Heart right ventricle (tissue), 16 donors: ENCODE results near the gene IL6. TPM values are rescaled to one million over a fixed set of nuclear protein-coding genes. Genes with fewer than 3 reads are reported as not detected.

ENCODE experiments used
- ATAC-seq, 8 donors: fragments of 200-7000 bp; cut with Tn5 transposase; one replicate each; pipeline ENCODE4 v1.9.1; 2020; ENCODE audit warnings: mild to moderate bottlenecking in 8 of 8, moderate library complexity in 8 of 8, moderate number of reproducible peaks in 1 of 8
- DNase-seq, 2 donors: peaks; one replicate each; pipeline ENCODE4 v3.0.0-alpha.2; 2020
- H3K27ac ChIP-seq, 10 donors: fragments of 200-600 bp; sonication (generic) in 2 of 10; one replicate each; pipeline versions ENCODE4 v1.5.0 to v1.8.0; 2020 to 2022; ENCODE audit warnings: mild to moderate bottlenecking in 3 of 10
- H3K27me3 ChIP-seq, 7 donors: fragments of 200-600 bp; one replicate each; pipeline ENCODE4 v1.8.0; 2021 to 2022; ENCODE audit warnings: mild to moderate bottlenecking in 2 of 7
- H3K36me3 ChIP-seq, 9 donors: fragments of 200-600 bp; sonication (generic) in 1 of 9; one replicate each; pipeline versions ENCODE4 v1.5.0 to v1.8.0; 2020 to 2022; ENCODE audit warnings: mild to moderate bottlenecking in 2 of 9
- H3K4me1 ChIP-seq, 9 donors: fragments of 200-600 bp; sonication (generic) in 1 of 9; one replicate each; pipeline versions ENCODE4 v1.5.0 to v1.8.0; 2020 to 2022; ENCODE audit warnings: mild to moderate bottlenecking in 4 of 9
- H3K4me3 ChIP-seq, 10 donors: fragments of 200-600 bp; sonication (generic) in 2 of 10; one replicate each; pipeline versions ENCODE4 v1.5.0 to v1.8.0; 2020 to 2022; ENCODE audit warnings: mild to moderate bottlenecking in 7 of 10, moderate library complexity in 2 of 10
- H3K9me3 ChIP-seq, 11 donors: fragments of 200-600 bp in 10 of 11; sonication (generic) in 2 of 11; one replicate each; pipeline versions ENCODE4 v1.5.0 to v1.8.0; 2013 to 2022; ENCODE audit warnings: mild to moderate bottlenecking in 2 of 11, control low read depth in 1 of 11, moderate library complexity in 1 of 11
- WGBS, 2 donors: extraction: QIAGEN DNeasy Blood & Tissue Kit; methylation state at CpG; one replicate each; pipeline ENCODE4 v1.1.7; 2013; ENCODE audit warnings: inconsistent platforms in 1 of 2; 5-methylcytosine and 5-hydroxymethylcytosine counted together
- intact Hi-C, 10 donors: fragments of 100-400 bp; cut with DNase I; formaldehyde crosslinking; loops; one replicate each; pipeline versions ENCODE4 v1.11.1 to v1.14.2; 2022
- polyA plus RNA-seq, 2 donors: library from polyadenylated mRNA; stranded (reverse); fragments of 200-250 nt; gene quantifications; one replicate each; pipeline ENCODE4 v1.2.3, GENCODE V29; 2013
- total RNA-seq, 10 donors: library from RNA; stranded (reverse); fragmentation: NEBNext Ultra II Directional in 3 of 10; extraction: Animal tissue kit (Norgen Biotek cat#: 25700) in 3 of 10; gene quantifications; one replicate each; pipeline versions ENCODE4 v1.2.1 to v1.2.4, GENCODE V29; 2021 to 2023
- TF ChIP-seq, protein P1 (sequence below), 9 donors: fragments of 200-600 bp; sonication (generic) in 2 of 9; IDR thresholded peaks; one replicate each; pipeline versions ENCODE4 v1.5.0 to v1.8.0; 2021 to 2022; ENCODE audit warnings: antibody characterized with exemption in 9 of 9, mild to moderate bottlenecking in 5 of 9, moderate library complexity in 1 of 9
- donor health status: Arrhythmogenic right ventricular cardiomyopathy.
- donor health status: ischemic (EF 13 %, LVEDD 7.1; RV severe dilation, severe dysfunction).
- donor health status: healthy with polysubstance abuse.
- donor health status: DM: no; HTN: yes; CAD: no.
- donor health status: DM: no; HTN: no; CAD: no.
- donor health status: ischemic (EF 25% LVEDD 6.9; RV normal size, moderate dysfunction).
- donor health status: ischemic (EF 25% LVEDD 5.7; RV mildly dilated, moderate dysfunction).
- donor health status: healthy.
- donor health status: DM: yes; HTN: yes; CAD: no.
- donor health status: Ischemic cardiomyopathy.
- donor health status: ischemic (EF 35%, LVEDD 5.7; RV mildly dilated, moderate dysfunction).
- donor health status: nonischemic (EF 11% LVEDD 7.7; RV severe dilation, severe dysfunction).
- donor health status: DM: yes; HTN: yes; CAD: no.
- donor health status: PGD.
- donor health status: ischemic (EF 29% LVEDD 5.4; RV normal size, mild dysfunction).
- donor health status: nonischemic (EF 23%, LVEDD 6.1; RV moderate dilation, normal function).

The IL6 gene
- total and polyA plus RNA-seq, 12 donors = 0.44 to 15.5 (median 3.3) TPM

DNA sequence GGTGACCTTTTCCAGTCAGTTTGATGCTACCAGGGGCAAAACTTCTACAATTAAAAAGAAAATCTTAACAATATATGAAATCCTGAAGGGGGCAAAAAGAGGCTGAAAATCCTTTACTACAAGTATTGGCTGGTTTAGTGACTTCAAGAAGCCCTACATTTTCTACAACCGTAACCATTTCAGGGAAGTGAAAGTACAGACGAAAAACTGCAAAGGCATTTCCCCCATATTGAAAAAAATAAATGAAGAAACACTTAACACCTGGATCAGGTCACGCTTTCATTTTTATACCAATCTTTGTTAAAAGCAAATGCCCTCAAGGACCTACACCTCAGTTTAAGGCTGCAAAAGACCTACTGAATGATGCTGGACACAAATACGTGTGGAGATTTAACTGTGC lies 38.6 kb downstream of the IL6 start:
- Histone ChIP-seq H3K36me3 (no peaks in the 10 kb centered on the region), H3K27ac (no peak overlapping the region), H3K27me3 (peaks cover 0 to 6% (median 0%) of the 10 kb centered on the region in 7 donors), H3K4me1 (no peaks in the 10 kb centered on the region), H3K4me3 (no peak overlapping the region), H3K9me3 (peaks cover 0 to 5% (median 0%) of the 10 kb centered on the region in 11 donors)
- ATAC-seq = no peak
- no peak for DNase-seq
- 82 to 84% methylated on average over 4 of the region's 4 CpGs for WGBS, 2 donors
- intact Hi-C loops = no loop called here
- TF ChIP-seq, protein P1, sequence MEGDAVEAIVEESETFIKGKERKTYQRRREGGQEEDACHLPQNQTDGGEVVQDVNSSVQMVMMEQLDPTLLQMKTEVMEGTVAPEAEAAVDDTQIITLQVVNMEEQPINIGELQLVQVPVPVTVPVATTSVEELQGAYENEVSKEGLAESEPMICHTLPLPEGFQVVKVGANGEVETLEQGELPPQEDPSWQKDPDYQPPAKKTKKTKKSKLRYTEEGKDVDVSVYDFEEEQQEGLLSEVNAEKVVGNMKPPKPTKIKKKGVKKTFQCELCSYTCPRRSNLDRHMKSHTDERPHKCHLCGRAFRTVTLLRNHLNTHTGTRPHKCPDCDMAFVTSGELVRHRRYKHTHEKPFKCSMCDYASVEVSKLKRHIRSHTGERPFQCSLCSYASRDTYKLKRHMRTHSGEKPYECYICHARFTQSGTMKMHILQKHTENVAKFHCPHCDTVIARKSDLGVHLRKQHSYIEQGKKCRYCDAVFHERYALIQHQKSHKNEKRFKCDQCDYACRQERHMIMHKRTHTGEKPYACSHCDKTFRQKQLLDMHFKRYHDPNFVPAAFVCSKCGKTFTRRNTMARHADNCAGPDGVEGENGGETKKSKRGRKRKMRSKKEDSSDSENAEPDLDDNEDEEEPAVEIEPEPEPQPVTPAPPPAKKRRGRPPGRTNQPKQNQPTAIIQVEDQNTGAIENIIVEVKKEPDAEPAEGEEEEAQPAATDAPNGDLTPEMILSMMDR (IDR thresholded peaks at IDR 0.05) = no peak

DNA sequence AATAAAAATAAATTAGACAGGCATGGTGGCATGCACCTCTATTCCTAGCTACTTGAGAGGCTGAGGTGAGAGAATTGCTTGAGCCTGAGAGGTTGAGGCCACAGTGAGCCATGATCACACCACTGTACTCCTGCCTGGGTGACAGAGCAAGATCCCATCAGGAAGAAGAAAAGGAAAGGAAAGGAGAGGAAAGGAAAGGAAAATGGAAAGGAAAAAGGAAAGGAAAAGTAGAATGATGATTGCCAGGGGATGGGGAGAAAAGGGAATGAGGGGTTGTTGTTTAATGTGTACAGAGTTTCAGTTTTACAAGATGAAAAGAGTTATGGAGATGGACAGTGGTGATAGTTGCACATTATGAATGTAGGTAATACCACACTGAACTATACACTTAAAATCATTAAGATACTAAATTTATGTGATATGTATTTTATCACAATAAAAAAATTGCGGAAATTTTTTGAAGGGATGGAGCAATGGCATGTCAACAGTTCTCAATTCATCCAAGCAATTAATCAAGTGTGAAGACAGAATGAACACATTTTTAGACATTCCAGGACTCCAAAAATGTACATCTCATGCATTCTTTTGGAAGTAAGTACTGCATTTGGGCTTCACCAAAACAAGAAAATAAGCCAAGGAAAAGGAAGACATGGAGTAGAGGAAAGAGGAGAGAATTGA lies 44.3 kb downstream of the IL6 start:
- Histone ChIP-seq H3K4me1 (no peaks in the 10 kb centered on the region), H3K9me3 (no peaks in the 10 kb centered on the region), H3K36me3 (no peaks in the 10 kb centered on the region), H3K4me3 (no peak overlapping the region), H3K27ac (no peak overlapping the region), H3K27me3 (peaks cover 0 to 6% (median 0%) of the 10 kb centered on the region in 7 donors)
- DNase-seq (no peak), ATAC-seq (no peak)
- intact Hi-C loops = no loop called here
- TF ChIP-seq, protein P1 (IDR thresholded peaks at IDR 0.05) = no peak
- 89 to 98% methylated on average over 1 of the region's 1 CpG for WGBS, 2 donors

DNA sequence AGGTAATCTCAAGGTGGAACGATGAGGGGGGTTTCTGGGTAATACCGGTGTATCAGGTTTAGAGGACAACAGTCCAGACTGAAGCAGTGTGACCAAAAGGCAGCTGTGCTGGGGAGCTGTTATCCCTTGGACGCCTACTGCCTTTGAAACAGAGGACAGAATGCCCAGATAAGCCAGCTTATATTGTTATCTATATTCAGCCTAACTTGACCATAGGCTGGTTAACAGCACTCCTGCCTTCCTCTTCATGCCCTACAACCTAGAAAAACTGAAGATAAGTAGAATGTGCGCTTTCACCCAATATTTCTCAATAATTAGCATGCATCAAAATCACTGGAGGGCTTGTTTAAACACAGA lies 44.9 kb downstream of the IL6 start:
- ATAC-seq (no peak), DNase-seq (no peak)
- Histone ChIP-seq H3K27me3 (peaks cover 0 to 6% (median 0%) of the 10 kb centered on the region in 7 donors), H3K27ac (no peak overlapping the region), H3K9me3 (no peaks in the 10 kb centered on the region), H3K4me3 (no peak overlapping the region), H3K4me1 (no peaks in the 10 kb centered on the region), H3K36me3 (no peaks in the 10 kb centered on the region)
- 68 to 73% methylated on average over 4 of the region's 4 CpGs for WGBS, 2 donors
- TF ChIP-seq, protein P1 (IDR thresholded peaks at IDR 0.05) = no peak
- intact Hi-C loops = no loop called here

DNA sequence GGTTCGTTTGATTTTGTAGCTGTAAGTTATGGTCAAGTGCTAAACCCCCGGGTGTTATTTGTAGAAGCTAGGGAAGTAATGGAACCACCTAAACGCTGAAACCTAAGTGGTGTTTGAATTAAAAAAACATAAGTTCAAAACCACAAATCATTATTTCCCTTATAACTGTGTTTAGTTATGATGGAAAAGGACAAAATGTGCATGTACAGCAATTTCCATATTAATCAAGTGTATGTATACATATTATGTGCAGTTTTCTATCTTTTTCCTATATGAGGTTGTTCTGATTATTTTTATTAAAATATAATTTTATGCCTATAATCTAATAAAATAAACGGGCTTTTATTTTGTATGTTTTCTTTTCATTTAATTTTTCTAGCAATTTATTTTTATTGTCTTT lies 45.9 kb downstream of the IL6 start:
- no peaks in the 10 kb centered on the region for H3K36me3 ChIP-seq
- H3K27ac ChIP-seq = no peak overlapping the region
- ATAC-seq (no peak), DNase-seq (no peak)
- WGBS, 2 donors = 82 to 88% methylated on average over 4 of the region's 4 CpGs
- no peak overlapping the region for H3K4me3 ChIP-seq
- intact Hi-C loops = no loop called here
- peaks cover 0 to 6% (median 0%) of the 10 kb centered on the region in 7 donors for H3K27me3 ChIP-seq
- no peaks in the 10 kb centered on the region for H3K4me1 ChIP-seq
- no peaks in the 10 kb centered on the region for H3K9me3 ChIP-seq
- TF ChIP-seq, protein P1 (IDR thresholded peaks at IDR 0.05) = no peak
